BLaER1 (cell line): ENCODE data around the gene INAFM2.

Source experiments
- H3K27ac ChIP-seq: shearing (Covaris generic); formaldehyde crosslinking; 2 replicates; pipeline ENCODE4 v1.8.1; 2022
- H3K27me3 ChIP-seq: shearing (Covaris generic); formaldehyde crosslinking; 2 replicates; pipeline ENCODE4 v1.8.1; 2022
- H3K36me3 ChIP-seq: shearing (Covaris generic); formaldehyde crosslinking; 2 replicates; pipeline ENCODE4 v1.8.1; 2022
- H3K4me1 ChIP-seq: shearing (Covaris generic); formaldehyde crosslinking; 2 replicates; pipeline ENCODE4 v1.8.1; 2022
- H3K4me2 ChIP-seq: shearing (Covaris generic); formaldehyde crosslinking; 2 replicates; pipeline ENCODE4 v1.8.1; 2022
- H3K4me3 ChIP-seq: shearing (Covaris generic); formaldehyde crosslinking; 2 replicates; pipeline ENCODE4 v1.8.1; 2022
- H3K9ac ChIP-seq: shearing (Covaris generic); formaldehyde crosslinking; 2 replicates; pipeline ENCODE4 v1.8.1; 2022
- H3K9me3 ChIP-seq: shearing (Covaris generic); formaldehyde crosslinking; 2 replicates; pipeline ENCODE4 v1.8.1; 2022
- H4K20me1 ChIP-seq: shearing (Covaris generic); formaldehyde crosslinking; 2 replicates; pipeline ENCODE4 v1.8.1; 2022
- Cebpa-rat ChIP-seq: shearing (Covaris generic); IDR thresholded peaks from 2 replicates; pipeline ENCODE4 v1.8.1; 2022

Gene INAFM2

GRCh38 chr15:40334541-40334940, 11.0 kb downstream of the INAFM2 start:
- Histone ChIP-seq H3K9me3 (no peaks in the 10 kb centered on the region), H3K4me2 (peak overlapping the region; percentile 97), H3K27me3 (no peaks in the 10 kb centered on the region), H3K4me1 (peaks cover 100% of the 10 kb centered on the region), H4K20me1 (no peaks in the 10 kb centered on the region), H3K36me3 (no peaks in the 10 kb centered on the region), H3K27ac (peak overlapping the region; percentile 82), H3K4me3 (peak overlapping the region; percentile 29; the same call in 1 of the 2 replicates), H3K9ac (peak overlapping the region; percentile 69)
- no peak for TF ChIP-seq Cebpa-rat

DNA sequence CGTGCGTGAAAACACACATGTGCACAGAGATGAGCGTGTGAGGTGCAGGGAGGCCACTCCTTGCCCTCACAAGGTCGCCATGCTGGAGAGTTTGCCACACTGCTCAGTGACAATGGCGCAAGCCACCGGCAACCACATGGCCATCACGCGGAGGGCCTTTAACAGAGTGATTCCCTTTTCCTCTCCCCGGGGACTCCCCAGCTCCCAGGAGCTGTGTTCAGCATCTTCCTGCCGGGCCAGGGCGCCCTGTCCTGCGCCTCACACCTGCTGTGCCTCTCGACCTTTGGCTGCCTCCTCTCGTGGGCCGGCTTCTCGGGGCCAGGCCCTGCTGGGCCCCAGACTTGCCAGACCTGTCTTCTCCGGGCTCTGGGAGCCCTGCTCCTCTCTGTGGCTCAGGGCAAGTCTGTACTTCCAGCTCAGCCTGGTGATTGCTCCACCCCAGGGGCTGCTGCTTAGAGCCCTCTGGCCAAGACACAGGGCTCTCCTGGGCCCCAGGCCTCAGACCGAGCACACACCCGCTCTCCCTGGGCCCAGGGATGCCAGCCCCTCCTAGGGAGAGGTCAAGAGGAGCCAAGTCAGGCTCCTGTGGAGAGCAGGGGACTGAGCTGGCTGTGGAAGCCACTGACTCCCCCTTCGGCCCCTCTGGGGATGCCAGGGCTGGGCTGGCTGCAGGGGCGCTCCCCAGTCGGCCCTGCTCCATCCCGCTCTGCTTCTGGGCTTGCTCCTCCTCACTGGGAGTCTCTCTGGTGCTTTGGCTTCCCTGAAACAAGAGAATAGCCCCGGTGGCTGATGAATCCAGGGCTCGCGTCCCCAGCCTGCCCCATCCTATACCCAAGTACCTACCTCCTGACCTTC, 11.7 kb downstream of the INAFM2 start:
- peaks cover 100% of the 10 kb centered on the region for H3K4me1 ChIP-seq
- peak overlapping the region; percentile 82 for H3K27ac ChIP-seq

DNA sequence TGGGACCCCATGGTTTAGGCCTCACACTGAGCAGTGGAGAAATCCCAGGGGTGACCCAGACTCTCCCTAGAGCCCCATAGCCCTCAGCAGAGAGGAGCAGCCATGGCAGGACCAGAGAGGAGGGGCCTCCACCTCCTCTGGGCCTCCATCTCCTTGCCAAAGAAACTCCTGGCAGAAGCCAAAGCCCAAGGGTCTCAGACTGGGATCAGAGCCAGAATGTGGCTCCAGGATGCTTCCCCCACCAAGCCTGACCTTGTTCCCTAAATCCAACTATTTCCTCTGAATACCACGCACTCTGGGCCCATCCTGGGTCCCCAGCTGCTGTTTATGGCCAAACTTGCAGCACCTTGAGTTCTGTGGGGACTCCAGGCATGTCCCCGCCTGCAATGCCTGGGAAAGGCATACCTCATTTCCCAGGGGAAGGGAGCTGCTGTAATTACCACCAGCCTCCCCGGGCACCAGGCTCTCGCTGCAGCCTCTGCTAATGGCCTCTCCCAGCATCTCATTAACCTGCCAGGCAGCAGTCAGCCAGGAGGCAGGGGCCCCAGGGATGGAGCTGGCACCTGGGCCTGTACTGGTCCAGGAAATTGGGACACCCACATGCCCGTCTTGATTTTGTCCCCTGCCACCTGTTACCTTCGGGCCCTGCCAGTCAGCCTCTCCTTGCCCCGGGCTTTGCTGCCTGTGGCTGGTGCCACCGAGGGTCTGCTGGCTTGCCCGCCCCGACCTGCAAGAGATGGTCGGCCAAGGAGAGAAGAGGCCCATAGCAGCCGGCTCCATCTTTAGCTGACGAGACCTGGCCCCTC, 12.6 kb downstream of the INAFM2 start:
- Histone ChIP-seq H3K4me3 (peak overlapping the region; percentile 46; the same call in 1 of the 2 replicates), H3K27ac (peak overlapping the region; percentile 8; the same call in 1 of the 2 replicates), H3K4me2 (peak overlapping the region; percentile 97), H4K20me1 (no peaks in the 10 kb centered on the region), H3K27me3 (no peaks in the 10 kb centered on the region), H3K9me3 (no peaks in the 10 kb centered on the region), H3K36me3 (no peaks in the 10 kb centered on the region), H3K4me1 (peaks cover 100% of the 10 kb centered on the region), H3K9ac (0 out of 2 replicates have a peak overlapping the region, but pooled peaks have one; percentile 46)
- TF ChIP-seq Cebpa-rat, result no peak

More for the DNA sequence above, 11.7 kb downstream of the INAFM2 start:
- peak overlapping the region; percentile 69 for H3K9ac ChIP-seq
- peak overlapping the region; percentile 29; the same call in 1 of the 2 replicates for H3K4me3 ChIP-seq
- peak overlapping the region; percentile 97 for H3K4me2 ChIP-seq
- H3K9me3 ChIP-seq, result no peaks in the 10 kb centered on the region
- no peaks in the 10 kb centered on the region for H3K36me3 ChIP-seq
- no peaks in the 10 kb centered on the region for H3K27me3 ChIP-seq
- no peak for TF ChIP-seq Cebpa-rat
- no peaks in the 10 kb centered on the region for H4K20me1 ChIP-seq

DNA sequence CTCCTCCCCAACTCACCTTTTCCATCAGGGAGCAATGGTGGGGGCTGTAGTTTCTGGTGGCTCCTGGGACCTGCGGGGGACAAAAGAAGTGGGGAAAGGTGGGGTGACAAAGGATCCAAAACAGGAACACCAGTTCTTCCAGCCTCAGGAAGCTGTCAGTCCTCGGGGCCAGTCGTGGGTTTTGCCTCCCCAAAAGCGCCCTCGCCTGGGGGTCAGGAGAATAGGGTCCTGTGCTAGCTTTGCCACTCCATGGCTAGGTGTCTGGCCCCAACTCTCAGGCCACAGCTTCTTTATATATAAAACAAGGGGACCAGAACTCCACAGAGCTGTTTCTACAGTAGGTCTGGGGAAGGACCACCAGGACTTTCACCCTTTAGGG, 13.2 kb downstream of the INAFM2 start:
- Histone ChIP-seq H3K9ac (peak overlapping the region; percentile 46; the same call in 1 of the 2 replicates), H3K4me3 (peak overlapping the region; percentile 46; the same call in 1 of the 2 replicates), H3K9me3 (no peaks in the 10 kb centered on the region), H3K36me3 (no peaks in the 10 kb centered on the region), H3K4me2 (peak overlapping the region; percentile 97), H3K27me3 (no peaks in the 10 kb centered on the region), H4K20me1 (no peaks in the 10 kb centered on the region), H3K27ac (peak overlapping the region; percentile 39; the same call in 1 of the 2 replicates), H3K4me1 (peaks cover 96% of the 10 kb centered on the region)
- no peak for TF ChIP-seq Cebpa-rat

DNA sequence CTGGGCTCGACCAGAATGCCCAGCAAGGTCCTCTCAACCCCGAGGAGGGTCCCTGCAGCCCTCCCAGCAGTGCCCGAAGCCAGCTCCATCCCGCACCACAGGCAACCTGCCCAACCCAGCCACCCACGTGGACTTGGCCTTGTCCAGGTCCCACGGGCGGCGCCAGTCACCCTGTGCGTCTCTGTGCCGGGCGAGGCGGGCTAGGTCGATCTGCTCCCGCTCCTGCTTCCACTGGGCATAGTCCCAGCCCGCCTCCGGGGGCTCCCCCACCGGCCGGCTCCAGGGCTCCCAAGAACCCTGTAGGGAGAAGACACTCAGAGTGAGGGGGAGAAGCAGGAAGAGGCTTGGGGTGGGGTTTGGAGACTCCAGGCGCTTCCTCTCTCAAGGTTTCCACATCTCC, 14.1 kb downstream of the INAFM2 start:
- no peak for TF ChIP-seq Cebpa-rat
- Histone ChIP-seq H3K27me3 (no peaks in the 10 kb centered on the region), H3K27ac (peak overlapping the region; percentile 39), H3K9me3 (no peaks in the 10 kb centered on the region), H3K9ac (peak overlapping the region; percentile 46), H3K4me3 (no peak overlapping the region), H4K20me1 (no peaks in the 10 kb centered on the region), H3K4me1 (peaks cover 87% of the 10 kb centered on the region), H3K4me2 (peak overlapping the region; percentile 97), H3K36me3 (no peaks in the 10 kb centered on the region)

DNA sequence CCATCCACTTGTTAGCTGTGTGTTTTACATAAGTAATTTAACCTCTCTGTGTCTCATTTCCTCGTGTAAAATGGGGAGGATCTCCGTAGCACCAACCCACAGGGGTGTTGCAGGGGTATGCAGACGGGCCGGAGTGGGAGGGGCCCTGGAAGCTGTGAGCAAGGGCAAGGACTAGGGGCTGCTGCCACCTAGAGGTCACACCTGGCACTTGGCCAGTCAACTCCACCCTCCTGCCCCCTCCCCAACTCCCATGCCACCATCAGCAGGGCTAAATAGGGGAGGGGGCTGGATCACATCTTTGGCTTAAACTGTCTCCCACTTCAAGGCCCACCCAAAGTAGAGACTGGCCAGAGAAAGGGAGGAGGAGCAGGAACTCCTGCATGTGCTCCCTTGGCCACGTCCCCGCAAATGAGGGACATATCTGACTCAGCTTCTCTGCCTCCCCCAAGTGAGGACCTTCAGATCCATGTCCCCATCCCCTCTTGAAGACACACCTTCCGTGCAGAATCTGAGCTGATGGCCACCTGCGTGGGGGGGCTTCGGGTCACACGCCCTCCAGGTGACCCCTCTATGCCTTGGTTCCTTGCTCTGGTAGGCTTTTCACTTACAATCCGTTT, 14.7 kb downstream of the INAFM2 start:
- H3K27ac ChIP-seq, result 0 out of 2 replicates have a peak overlapping the region, but pooled peaks have one; percentile 39
- H3K4me1 ChIP-seq, result peaks cover 85% of the 10 kb centered on the region
- H3K4me2 ChIP-seq, result peak overlapping the region; percentile 97
- no peaks in the 10 kb centered on the region for H3K36me3 ChIP-seq
- no peak overlapping the region for H3K9ac ChIP-seq
- no peaks in the 10 kb centered on the region for H3K27me3 ChIP-seq
- no peak for TF ChIP-seq Cebpa-rat
- H3K9me3 ChIP-seq, result no peaks in the 10 kb centered on the region
- no peak overlapping the region for H3K4me3 ChIP-seq
- H4K20me1 ChIP-seq, result no peaks in the 10 kb centered on the region

GRCh38 chr15:40338921-40339620, 15.6 kb downstream of the INAFM2 start:
- peak overlapping the region; percentile 97 for H3K4me2 ChIP-seq

GRCh38 chr15:40339621-40339945, 16.1 kb downstream of the INAFM2 start:
- H3K4me1 ChIP-seq, result peaks cover 85% of the 10 kb centered on the region

More at GRCh38 chr15:40338921-40339620, 15.6 kb downstream of the INAFM2 start:
- no peak for TF ChIP-seq Cebpa-rat
- peak overlapping the region; percentile 70; the same call in 1 of the 2 replicates for H3K9ac ChIP-seq
- no peaks in the 10 kb centered on the region for H4K20me1 ChIP-seq
- no peaks in the 10 kb centered on the region for H3K36me3 ChIP-seq
- no peaks in the 10 kb centered on the region for H3K27me3 ChIP-seq
- H3K27ac ChIP-seq, result peak overlapping the region; percentile 68
- H3K9me3 ChIP-seq, result no peaks in the 10 kb centered on the region
- peaks cover 85% of the 10 kb centered on the region for H3K4me1 ChIP-seq
- H3K4me3 ChIP-seq, result no peak overlapping the region

More at GRCh38 chr15:40339621-40339945, 16.1 kb downstream of the INAFM2 start:
- no peaks in the 10 kb centered on the region for H3K27me3 ChIP-seq
- H3K9me3 ChIP-seq, result no peaks in the 10 kb centered on the region
- no peak for TF ChIP-seq Cebpa-rat
- H3K4me3 ChIP-seq, result peak overlapping the region; percentile 40; the same call in 1 of the 2 replicates
- no peaks in the 10 kb centered on the region for H4K20me1 ChIP-seq
- H3K36me3 ChIP-seq, result no peaks in the 10 kb centered on the region
- H3K27ac ChIP-seq, result peak overlapping the region; percentile 68
- H3K9ac ChIP-seq, result peak overlapping the region; percentile 70
- H3K4me2 ChIP-seq, result peak overlapping the region; percentile 97
